ENCODE results near the gene IRAK3. TPM values are rescaled to one million over a fixed set of nuclear protein-coding genes. Genes with fewer than 3 reads are reported as not detected.

Gene IRAK3
- total RNA-seq, 1 donor from 2014 or later = 0.05 TPM

GRCh38 chr12:66296176-66296683, 107.2 kb downstream of the IRAK3 start:
- no peaks in the 10 kb centered on the region for H4K20me1 ChIP-seq (ENCODE audit: insufficient read depth, low read length)
- H3K4me1 ChIP-seq (ENCODE audit: insufficient read depth, low read length) = no peaks in the 10 kb centered on the region
- Mint-ChIP-seq H3K9me3 (ENCODE audit: unreplicated experiment) (peaks cover 4% of the 10 kb centered on the region), H3K27me3 (ENCODE audit: low read depth, unreplicated experiment) (peaks cover 7% of the 10 kb centered on the region), H3K36me3 (ENCODE audit: low read depth, unreplicated experiment) (no peaks in the 10 kb centered on the region), H3K4me3 (ENCODE audit: unreplicated experiment) (no peak overlapping the region), H3K4me1 (ENCODE audit: low read depth, unreplicated experiment) (no peaks in the 10 kb centered on the region), H3K27ac (ENCODE audit: unreplicated experiment) (no peak overlapping the region)
- H3K9ac ChIP-seq (ENCODE audit: low read length) = no peak overlapping the region
- H3K4me2 ChIP-seq (ENCODE audit: low read length) = no peak overlapping the region
- no peak overlapping the region for H3K27ac ChIP-seq (ENCODE audit: low read depth, low read length)
- H3K79me2 ChIP-seq (ENCODE audit: insufficient read depth, low read length) = no peaks in the 10 kb centered on the region
- H2AFZ ChIP-seq (ENCODE audit: low read depth, low read length) = no peak overlapping the region
- DNase-seq (ENCODE audit: low read depth) (no peak), FAIRE-seq (no peak)
- H3K4me3 ChIP-seq (ENCODE audit: insufficient read depth, low read depth, low read length) = no peak overlapping the region
- no peaks in the 10 kb centered on the region for H3K36me3 ChIP-seq (ENCODE audit: insufficient read depth, low read length)
- H3K27me3 ChIP-seq (ENCODE audit: insufficient read depth, low read length) = peaks cover 5% of the 10 kb centered on the region
- TF ChIP-seq EZH2 (IDR thresholded peaks at IDR 0.05; ENCODE audit: insufficient read depth, low read length) = no peak
- TF ChIP-seq CTCF (IDR thresholded peaks at IDR 0.05; ENCODE audit: insufficient read depth, low read depth, low read length) = no peak
- H3K9me3 ChIP-seq (ENCODE audit: insufficient read depth, low read depth, low read length) = no peaks in the 10 kb centered on the region

- no peak for TF ChIP-seq CTCF (IDR thresholded peaks at IDR 0.05; ENCODE audit: insufficient read depth, low read depth, low read length)
- no peak for TF ChIP-seq EZH2 (IDR thresholded peaks at IDR 0.05; ENCODE audit: insufficient read depth, low read length)
- no peaks in the 10 kb centered on the region for H3K4me1 Mint-ChIP-seq (ENCODE audit: low read depth, unreplicated experiment)
- H3K36me3 Mint-ChIP-seq (ENCODE audit: low read depth, unreplicated experiment) = no peaks in the 10 kb centered on the region
- H3K27me3 Mint-ChIP-seq (ENCODE audit: low read depth, unreplicated experiment) = peaks cover 7% of the 10 kb centered on the region
- H4K20me1 ChIP-seq (ENCODE audit: insufficient read depth, low read length) = no peaks in the 10 kb centered on the region
- H3K27ac ChIP-seq (ENCODE audit: low read depth, low read length) = no peak overlapping the region
- no peak overlapping the region for H3K27ac Mint-ChIP-seq (ENCODE audit: unreplicated experiment)
- FAIRE-seq (no peak), DNase-seq (ENCODE audit: low read depth) (no peak)
- no peak overlapping the region for H2AFZ ChIP-seq (ENCODE audit: low read depth, low read length)
- H3K4me3 Mint-ChIP-seq (ENCODE audit: unreplicated experiment) = no peak overlapping the region
- H3K36me3 ChIP-seq (ENCODE audit: insufficient read depth, low read length) = no peaks in the 10 kb centered on the region
- H3K4me2 ChIP-seq (ENCODE audit: low read length) = no peak overlapping the region
- no peaks in the 10 kb centered on the region for H3K9me3 ChIP-seq (ENCODE audit: insufficient read depth, low read depth, low read length)
- peaks cover 6% of the 10 kb centered on the region for H3K27me3 ChIP-seq (ENCODE audit: insufficient read depth, low read length)
- H3K4me1 ChIP-seq (ENCODE audit: insufficient read depth, low read length) = no peaks in the 10 kb centered on the region
- H3K9me3 Mint-ChIP-seq (ENCODE audit: unreplicated experiment) = peaks cover 4% of the 10 kb centered on the region
- H3K79me2 ChIP-seq (ENCODE audit: insufficient read depth, low read length) = no peaks in the 10 kb centered on the region
- no peak overlapping the region for H3K4me3 ChIP-seq (ENCODE audit: insufficient read depth, low read depth, low read length)
- no peak overlapping the region for H3K9ac ChIP-seq (ENCODE audit: low read length)
Measured at GRCh38 chr12:66297080-66297479, 108.1 kb downstream of the IRAK3 start.

- no peak overlapping the region for H3K4me3 ChIP-seq (ENCODE audit: insufficient read depth, low read depth, low read length)
- H3K9me3 Mint-ChIP-seq (ENCODE audit: unreplicated experiment) = peaks cover 2% of the 10 kb centered on the region
- FAIRE-seq (no peak), DNase-seq (ENCODE audit: low read depth) (no peak)
- H3K4me2 ChIP-seq (ENCODE audit: low read length) = no peak overlapping the region
- H3K27ac ChIP-seq (ENCODE audit: low read depth, low read length) = no peak overlapping the region
- no peak overlapping the region for H2AFZ ChIP-seq (ENCODE audit: low read depth, low read length)
- H3K36me3 Mint-ChIP-seq (ENCODE audit: low read depth, unreplicated experiment) = no peaks in the 10 kb centered on the region
- H3K27ac Mint-ChIP-seq (ENCODE audit: unreplicated experiment) = no peak overlapping the region
- H3K36me3 ChIP-seq (ENCODE audit: insufficient read depth, low read length) = no peaks in the 10 kb centered on the region
- H3K27me3 Mint-ChIP-seq (ENCODE audit: low read depth, unreplicated experiment) = peaks cover 3% of the 10 kb centered on the region
- TF ChIP-seq CTCF (IDR thresholded peaks at IDR 0.05; ENCODE audit: insufficient read depth, low read depth, low read length) (no peak), EZH2 (IDR thresholded peaks at IDR 0.05; ENCODE audit: insufficient read depth, low read length) (no peak)
- H3K9me3 ChIP-seq (ENCODE audit: insufficient read depth, low read depth, low read length) = no peaks in the 10 kb centered on the region
- no peak overlapping the region for H3K9ac ChIP-seq (ENCODE audit: low read length)
- no peak overlapping the region for H3K4me3 Mint-ChIP-seq (ENCODE audit: unreplicated experiment)
- H4K20me1 ChIP-seq (ENCODE audit: insufficient read depth, low read length) = no peaks in the 10 kb centered on the region
- no peaks in the 10 kb centered on the region for H3K79me2 ChIP-seq (ENCODE audit: insufficient read depth, low read length)
- H3K4me1 ChIP-seq (ENCODE audit: insufficient read depth, low read length) = no peaks in the 10 kb centered on the region
- H3K27me3 ChIP-seq (ENCODE audit: insufficient read depth, low read length) = peaks cover 6% of the 10 kb centered on the region
- no peaks in the 10 kb centered on the region for H3K4me1 Mint-ChIP-seq (ENCODE audit: low read depth, unreplicated experiment)
Measured at GRCh38 chr12:66297923-66298322, 108.9 kb downstream of the IRAK3 start.
